GM12864 (cell line): Measurements from ENCODE around the gene ASPRV1.

Experiments
- DNase-seq: peaks from one replicate; pipeline ENCODE4 v3.0.0-alpha.2; 2011; ENCODE audit warnings: low read depth
- H3K4me3 ChIP-seq: 2 replicates; pipeline ENCODE4 v1.5.1; 2011; ENCODE audit warnings: mild to moderate bottlenecking, low read depth, low read length, control low read depth
- TF ChIP-seq, protein P1 (sequence below): IDR thresholded peaks from 2 replicates; pipeline ENCODE4 v1.5.1; 2011; ENCODE audit warnings: low read depth, mild to moderate bottlenecking, moderate library complexity, low read length, control low read depth, inconsistent platforms; ENCODE audit errors: missing control alignments

The ASPRV1 gene

DNA sequence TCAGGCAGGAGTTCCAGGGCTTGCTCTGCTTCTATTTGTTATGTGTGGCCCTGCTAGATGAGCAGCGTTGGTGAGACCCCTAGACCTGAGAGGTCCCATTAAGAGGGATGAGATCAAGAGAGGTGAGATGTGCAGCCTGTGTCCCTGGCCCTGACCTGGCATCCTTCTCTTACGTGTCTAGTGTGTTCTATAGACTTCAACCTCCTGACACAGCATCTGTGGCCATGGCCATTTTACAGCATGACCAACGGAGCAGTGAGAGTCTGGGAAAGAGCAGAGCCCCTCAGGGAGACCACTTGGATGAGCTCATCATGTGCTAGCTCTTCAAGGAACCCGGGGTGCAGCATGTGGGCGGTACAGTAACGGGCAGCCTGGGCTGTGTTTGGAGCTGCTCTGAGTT, 32.7 kb upstream of the ASPRV1 start:
- TF ChIP-seq, protein P1, sequence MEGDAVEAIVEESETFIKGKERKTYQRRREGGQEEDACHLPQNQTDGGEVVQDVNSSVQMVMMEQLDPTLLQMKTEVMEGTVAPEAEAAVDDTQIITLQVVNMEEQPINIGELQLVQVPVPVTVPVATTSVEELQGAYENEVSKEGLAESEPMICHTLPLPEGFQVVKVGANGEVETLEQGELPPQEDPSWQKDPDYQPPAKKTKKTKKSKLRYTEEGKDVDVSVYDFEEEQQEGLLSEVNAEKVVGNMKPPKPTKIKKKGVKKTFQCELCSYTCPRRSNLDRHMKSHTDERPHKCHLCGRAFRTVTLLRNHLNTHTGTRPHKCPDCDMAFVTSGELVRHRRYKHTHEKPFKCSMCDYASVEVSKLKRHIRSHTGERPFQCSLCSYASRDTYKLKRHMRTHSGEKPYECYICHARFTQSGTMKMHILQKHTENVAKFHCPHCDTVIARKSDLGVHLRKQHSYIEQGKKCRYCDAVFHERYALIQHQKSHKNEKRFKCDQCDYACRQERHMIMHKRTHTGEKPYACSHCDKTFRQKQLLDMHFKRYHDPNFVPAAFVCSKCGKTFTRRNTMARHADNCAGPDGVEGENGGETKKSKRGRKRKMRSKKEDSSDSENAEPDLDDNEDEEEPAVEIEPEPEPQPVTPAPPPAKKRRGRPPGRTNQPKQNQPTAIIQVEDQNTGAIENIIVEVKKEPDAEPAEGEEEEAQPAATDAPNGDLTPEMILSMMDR: no peak
- no peak for DNase-seq
- H3K4me3 ChIP-seq: no peak overlapping the region

DNA sequence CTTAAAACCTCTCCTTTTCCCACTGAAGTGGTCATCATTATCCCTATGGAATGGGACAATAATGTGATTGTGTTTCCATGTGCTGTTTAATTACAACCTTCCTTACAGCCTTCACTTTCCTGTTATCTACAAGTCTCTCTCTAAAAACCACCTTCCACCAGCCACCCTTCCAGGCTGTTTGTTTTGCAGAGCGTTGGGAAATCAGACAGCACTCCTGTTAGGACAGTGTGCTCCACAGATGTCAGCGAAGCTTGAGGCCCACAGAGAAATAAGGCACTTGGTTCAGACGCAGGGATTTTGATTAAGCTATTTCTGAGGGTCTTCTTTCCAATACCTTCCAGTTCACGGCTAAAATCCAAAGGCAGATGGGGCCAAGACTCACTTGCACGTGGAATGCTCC, 32.3 kb upstream of the ASPRV1 start:
- no peak for DNase-seq
- no peak overlapping the region for H3K4me3 ChIP-seq
- TF ChIP-seq, protein P1: no peak

DNA sequence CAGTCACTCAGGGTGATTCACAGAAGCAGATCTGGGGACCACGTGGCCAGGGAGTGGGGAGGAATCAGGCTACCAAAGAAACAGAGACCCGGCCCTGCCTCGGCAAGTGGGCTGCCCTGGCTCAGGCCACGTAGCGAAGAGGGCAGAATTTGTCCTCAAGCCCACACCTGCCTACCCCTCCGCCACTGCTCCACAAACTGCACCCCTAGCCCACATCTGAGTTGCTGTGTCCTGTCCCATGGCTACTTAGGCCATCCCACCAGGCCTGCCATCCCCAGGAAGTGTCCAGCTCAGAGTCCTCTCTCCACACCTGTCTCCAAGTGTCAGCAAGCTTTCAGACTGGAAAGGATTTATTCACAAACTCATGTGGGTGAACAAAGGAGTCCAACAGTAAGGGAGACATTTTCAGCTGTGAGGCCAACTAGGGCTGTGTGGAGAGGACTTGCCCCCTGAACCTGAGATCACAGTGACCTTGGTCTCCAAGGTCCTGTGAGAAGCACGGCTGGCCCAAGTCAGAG, 31.7 kb upstream of the ASPRV1 start:
- H3K4me3 ChIP-seq: no peak overlapping the region
- TF ChIP-seq, protein P1: no peak
- no peak for DNase-seq

DNA sequence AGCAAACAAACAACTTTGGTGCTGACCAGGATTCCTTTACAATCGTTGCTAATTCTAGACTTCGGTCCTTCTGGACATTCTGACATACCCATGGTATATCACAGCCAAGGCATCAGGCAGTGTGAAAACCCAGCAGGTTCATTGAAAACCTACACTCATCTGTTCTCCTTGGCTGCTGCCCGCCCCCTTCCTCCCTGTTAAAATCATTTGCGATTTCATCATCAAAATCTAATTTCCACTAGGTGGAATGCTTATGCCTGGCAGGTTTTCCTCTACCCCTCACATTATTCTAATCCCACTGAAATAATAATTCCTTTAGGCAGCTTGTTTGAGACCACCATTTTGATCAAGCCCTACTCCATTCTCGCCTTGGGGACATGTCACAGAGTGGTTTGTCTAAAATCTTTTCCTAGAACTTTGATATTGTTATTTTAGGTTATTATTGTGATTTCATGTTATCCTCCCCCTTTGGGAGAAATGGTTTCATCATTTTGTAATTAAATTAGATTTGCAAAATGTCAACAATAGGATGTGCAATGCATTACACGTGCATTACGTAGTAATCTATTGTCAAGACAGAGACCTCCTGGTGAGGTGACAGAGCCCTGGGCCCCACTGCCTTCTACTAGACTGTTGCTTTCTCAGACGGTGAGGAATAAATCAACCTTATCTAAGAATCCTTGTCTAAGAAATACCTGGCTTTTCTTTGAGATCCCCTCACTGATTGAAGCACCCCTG, 31.0 kb upstream of the ASPRV1 start:
- no peak overlapping the region for H3K4me3 ChIP-seq
- TF ChIP-seq, protein P1: no peak
- DNase-seq: peak; percentile 8

DNA sequence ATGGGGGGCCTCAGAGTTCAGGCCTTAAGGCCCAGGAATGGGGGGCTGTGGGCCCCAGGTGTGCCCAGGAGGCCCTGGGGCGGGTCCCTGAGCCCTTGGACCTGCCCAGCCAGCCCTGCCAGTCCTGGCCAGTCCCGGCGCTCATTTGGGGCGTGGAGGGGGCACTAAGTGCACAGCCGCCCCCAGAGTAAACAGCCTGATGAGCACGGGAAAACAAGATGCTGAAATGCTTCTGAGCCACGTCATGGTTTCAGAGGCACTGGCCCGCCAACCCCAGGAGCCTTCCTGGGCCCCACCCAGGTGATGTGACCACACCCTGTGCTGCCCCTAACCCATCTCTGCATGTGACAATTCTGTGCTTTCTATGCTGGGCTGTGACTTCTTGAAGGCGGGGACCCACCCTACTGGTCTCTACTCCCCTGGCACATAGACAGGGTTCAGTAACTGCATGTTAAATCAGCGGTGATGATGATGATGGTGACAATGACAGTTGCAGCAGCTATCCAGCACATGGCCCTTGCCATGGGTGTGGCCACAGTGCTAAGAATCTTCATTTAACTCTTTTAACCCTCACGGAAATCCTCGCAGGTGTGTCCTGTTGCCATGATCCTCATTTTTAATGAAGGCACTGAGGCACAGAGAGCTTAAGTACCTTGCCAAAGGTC, 28.1 kb upstream of the ASPRV1 start:
- no peak for DNase-seq
- TF ChIP-seq, protein P1: no peak
- no peak overlapping the region for H3K4me3 ChIP-seq

DNA sequence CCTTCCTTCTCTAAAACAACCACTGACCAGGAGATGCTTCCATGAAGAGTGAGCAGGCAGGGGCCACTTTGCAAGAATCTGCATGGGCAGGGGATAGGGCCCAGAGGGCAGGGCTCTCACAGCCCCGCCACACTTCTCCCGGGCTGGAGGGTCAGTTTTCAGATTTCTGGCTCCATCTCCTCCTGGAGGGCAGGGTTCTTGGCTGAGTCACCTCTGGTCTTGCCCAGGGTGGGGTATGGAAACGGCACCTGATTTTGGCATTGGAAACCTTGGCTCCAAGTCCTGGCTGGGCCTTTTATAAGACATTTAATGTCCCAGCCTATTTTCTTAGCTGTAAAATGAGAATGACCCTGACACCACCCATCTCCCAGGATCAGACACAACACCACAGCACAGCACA, 27.6 kb upstream of the ASPRV1 start:
- DNase-seq: no peak
- H3K4me3 ChIP-seq: no peak overlapping the region
- TF ChIP-seq, protein P1: no peak

DNA sequence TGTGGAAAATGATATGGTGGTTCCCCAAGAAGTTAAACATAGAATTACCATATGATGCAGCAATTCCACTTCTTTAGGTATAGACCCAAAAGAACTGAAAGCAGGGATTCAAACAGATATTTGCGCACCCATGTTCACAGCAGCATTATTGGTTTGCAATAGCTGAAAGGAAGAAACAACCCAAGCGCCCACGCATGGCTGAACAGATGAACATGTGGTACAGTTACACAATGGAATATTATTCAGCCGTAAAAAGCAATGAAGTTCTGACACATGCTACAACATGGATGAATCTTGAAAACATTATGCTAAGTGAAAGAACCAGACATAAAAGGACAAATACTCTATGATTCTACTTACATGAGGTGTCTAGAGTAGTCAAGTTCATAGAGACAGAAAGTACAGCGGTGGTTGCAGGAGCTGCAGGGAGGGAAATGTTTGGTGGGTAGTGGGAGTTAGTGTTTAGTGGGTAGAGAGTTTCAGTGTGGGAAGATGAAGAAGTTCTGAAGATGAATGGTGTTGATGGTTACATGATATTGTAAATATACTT, 26.7 kb upstream of the ASPRV1 start:
- no peak overlapping the region for H3K4me3 ChIP-seq
- TF ChIP-seq, protein P1: no peak
- DNase-seq: no peak
